ENCODE results near the gene DNMT1.

DNMT1 gene

DNA sequence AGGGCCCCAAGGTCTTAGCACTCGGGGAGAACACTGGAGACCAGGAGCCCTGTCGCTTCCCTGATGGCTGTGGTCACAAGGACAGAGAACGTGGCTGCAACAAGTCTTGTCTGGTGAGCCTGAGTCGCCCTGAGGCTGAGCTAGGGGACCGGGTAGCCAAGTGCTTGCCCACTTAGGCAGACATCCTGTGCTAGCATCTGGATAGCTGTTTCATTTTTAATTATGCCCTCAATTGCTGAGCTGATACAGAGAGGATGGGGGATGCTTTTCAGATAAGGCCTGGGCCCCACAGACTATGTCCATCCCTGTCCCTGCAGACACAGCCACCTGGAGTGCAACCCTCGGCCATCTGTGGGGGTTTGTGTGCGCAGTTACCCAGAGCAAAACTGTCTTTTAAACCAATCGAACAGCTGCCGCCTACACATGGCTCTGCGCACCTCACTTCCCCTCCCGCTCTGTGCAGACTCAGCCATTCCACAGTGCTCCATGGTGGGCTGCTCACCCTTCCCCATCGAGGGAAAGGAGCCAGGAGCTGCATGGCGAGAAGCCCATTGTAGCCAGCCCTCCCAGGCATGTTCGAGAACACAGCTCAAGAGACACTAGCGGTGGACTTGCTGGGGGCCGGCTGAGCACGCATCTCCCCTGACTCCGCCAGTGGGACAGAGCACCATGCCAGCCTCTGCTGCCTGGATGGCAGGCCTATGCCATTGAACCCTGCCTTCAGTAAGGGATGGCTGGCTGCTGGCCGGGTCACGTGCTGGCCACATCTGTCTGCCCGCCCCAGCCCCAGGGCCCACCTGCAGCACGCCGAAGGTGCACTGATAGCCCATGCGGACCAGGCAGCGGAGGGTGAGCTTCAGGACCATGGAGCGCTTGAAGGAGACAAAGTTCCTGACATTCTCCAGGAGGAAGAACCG is 55.6 kb downstream of the DNMT1 start:
- Histone ChIP-seq H3K79me2 (ENCODE audit: control insufficient read depth, insufficient read depth, low read length) (no peaks in the 10 kb centered on the region), H3K4me2 (ENCODE audit: low read length) (no peak overlapping the region), H2AK5ac (ENCODE audit: low read length) (no peak overlapping the region), H2BK5ac (ENCODE audit: low read length) (no peak overlapping the region), H3K4ac (ENCODE audit: low read depth, low read length) (no peak overlapping the region), H3K18ac (ENCODE audit: low read length) (no peak overlapping the region), H3K27me3 (ENCODE audit: insufficient read depth, low read length, poor library complexity) (no peaks in the 10 kb centered on the region), H3K23ac (ENCODE audit: low read length) (no peak overlapping the region), H3K9ac (ENCODE audit: low read length) (no peak overlapping the region), H2BK15ac (replicated peaks; ENCODE audit: low read depth) (no peak overlapping the region), H3K79me1 (ENCODE audit: low read length) (no peaks in the 10 kb centered on the region), H3K36me3 (ENCODE audit: control insufficient read depth, insufficient read depth, low read length) (peaks cover 40% of the 10 kb centered on the region), H4K5ac (ENCODE audit: low read length) (no peak overlapping the region), H3K27ac (ENCODE audit: low read depth, low read length) (no peak overlapping the region), H3K56ac (ENCODE audit: low read length) (no peak overlapping the region), H4K8ac (ENCODE audit: low read depth, low read length) (no peak overlapping the region), H2BK120ac (ENCODE audit: low read depth, low read length) (no peak overlapping the region), H3K4me3 (ENCODE audit: low read length) (no peak overlapping the region), H3K4me1 (ENCODE audit: control insufficient read depth, low read depth, low read length) (no peaks in the 10 kb centered on the region)
- no peak for DNase-seq
- WGBS (ENCODE audit: extremely low coverage, insufficient coverage, low lambda C conversion rate) = no CpG with 5 or more reads among the region's 27 CpGs

DNA sequence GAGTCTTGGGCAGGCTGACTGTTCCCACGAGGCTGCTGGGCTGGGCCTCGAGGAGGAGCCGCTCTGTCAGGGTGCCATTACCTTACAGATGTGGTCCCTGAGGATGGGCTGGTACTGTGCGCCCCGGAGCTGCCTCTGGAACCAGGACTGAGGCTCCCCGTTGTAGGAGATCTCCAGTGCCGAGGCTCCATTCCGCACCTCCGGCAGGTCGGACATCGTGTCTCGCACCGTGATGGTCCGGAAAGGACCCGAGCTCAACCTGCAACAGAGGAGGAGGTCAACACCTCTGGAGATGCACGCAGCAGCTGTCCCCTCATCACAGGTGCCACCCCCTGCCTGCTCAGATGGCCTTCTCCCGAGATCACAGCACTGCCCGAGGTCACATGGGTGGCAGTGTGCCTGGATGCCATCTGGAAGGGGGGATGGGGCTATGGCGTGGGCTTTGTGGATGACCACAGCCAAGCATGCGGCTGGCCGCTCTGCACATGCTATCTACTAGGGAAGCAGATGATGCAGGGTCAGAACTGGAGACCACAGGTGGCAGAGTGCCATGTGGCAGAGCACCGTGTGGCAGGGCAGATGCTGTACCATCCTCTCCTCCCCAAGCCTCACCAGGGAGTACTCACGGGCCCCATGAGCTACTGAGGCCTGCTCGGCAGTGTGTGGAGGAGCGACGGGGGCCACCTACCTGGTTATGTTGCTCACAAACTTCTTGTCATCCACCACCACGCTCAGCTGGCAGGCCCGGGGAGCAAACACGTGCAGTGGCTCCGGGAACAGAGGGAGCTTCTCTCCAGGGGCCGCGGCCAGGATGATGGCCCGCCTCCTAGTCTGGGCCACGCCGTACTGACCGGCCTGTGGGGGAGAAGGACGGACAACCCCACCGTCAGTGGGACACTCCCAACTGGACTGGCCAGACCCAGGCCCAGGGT is 56.7 kb downstream of the DNMT1 start:
- no peak overlapping the region for H3K23ac ChIP-seq (ENCODE audit: low read length)
- no CpG with 5 or more reads among the region's 38 CpGs for WGBS (ENCODE audit: extremely low coverage, insufficient coverage, low lambda C conversion rate)
- H3K36me3 ChIP-seq (ENCODE audit: control insufficient read depth, insufficient read depth, low read length) = peaks cover 45% of the 10 kb centered on the region

DNA sequence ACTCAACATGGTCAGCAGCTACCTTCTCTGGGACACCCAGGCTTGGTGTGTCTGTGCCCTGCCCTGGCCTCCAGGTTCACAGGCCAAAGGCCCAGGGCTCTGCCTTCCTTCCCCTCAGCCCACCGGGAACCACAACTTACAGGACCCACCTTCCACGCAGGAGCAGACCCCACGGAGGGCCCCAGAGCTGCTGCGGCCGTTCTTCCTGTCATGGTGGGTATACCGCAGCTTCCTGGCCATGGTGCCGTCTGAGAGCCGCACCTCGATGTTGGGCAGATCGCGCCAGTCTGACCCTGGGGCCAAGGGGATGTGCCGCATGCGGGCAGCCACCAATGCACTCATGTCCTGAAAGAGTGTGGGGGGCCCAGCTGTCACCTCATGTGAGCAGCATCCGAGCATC is 57.8 kb downstream of the DNMT1 start:
- no peak overlapping the region for H3K4ac ChIP-seq (ENCODE audit: low read depth, low read length)
- H2AK5ac ChIP-seq (ENCODE audit: low read length) = no peak overlapping the region
- no peak overlapping the region for H3K56ac ChIP-seq (ENCODE audit: low read length)
- H3K36me3 ChIP-seq (ENCODE audit: control insufficient read depth, insufficient read depth, low read length) = peaks cover 43% of the 10 kb centered on the region
- H3K23ac ChIP-seq (ENCODE audit: low read length) = no peak overlapping the region
- H4K8ac ChIP-seq (ENCODE audit: low read depth, low read length) = no peak overlapping the region
- no peak overlapping the region for H4K5ac ChIP-seq (ENCODE audit: low read length)
- no peak for DNase-seq
- no peak overlapping the region for H3K27ac ChIP-seq (ENCODE audit: low read depth, low read length)
- H3K4me3 ChIP-seq (ENCODE audit: low read length) = no peak overlapping the region
- no peak overlapping the region for H2BK120ac ChIP-seq (ENCODE audit: low read depth, low read length)
- no peak overlapping the region for H3K18ac ChIP-seq (ENCODE audit: low read length)
- H3K79me1 ChIP-seq (ENCODE audit: low read length) = no peaks in the 10 kb centered on the region
- no CpG with 5 or more reads among the region's 14 CpGs for WGBS (ENCODE audit: extremely low coverage, insufficient coverage, low lambda C conversion rate)
- no peaks in the 10 kb centered on the region for H3K4me1 ChIP-seq (ENCODE audit: control insufficient read depth, low read depth, low read length)
- H3K79me2 ChIP-seq (ENCODE audit: control insufficient read depth, insufficient read depth, low read length) = no peaks in the 10 kb centered on the region
- H3K27me3 ChIP-seq (ENCODE audit: insufficient read depth, low read length, poor library complexity) = no peaks in the 10 kb centered on the region
- no peak overlapping the region for H3K9ac ChIP-seq (ENCODE audit: low read length)
- no peak overlapping the region for H2BK5ac ChIP-seq (ENCODE audit: low read length)
- no peak overlapping the region for H2BK15ac ChIP-seq (replicated peaks; ENCODE audit: low read depth)
- H3K4me2 ChIP-seq (ENCODE audit: low read length) = no peak overlapping the region

More for the DNA sequence above, 56.7 kb downstream of the DNMT1 start:
- no peak overlapping the region for H2BK120ac ChIP-seq (ENCODE audit: low read depth, low read length)
- H2BK5ac ChIP-seq (ENCODE audit: low read length) = no peak overlapping the region
- H2BK15ac ChIP-seq (replicated peaks; ENCODE audit: low read depth) = no peak overlapping the region
- H4K5ac ChIP-seq (ENCODE audit: low read length) = no peak overlapping the region
- H3K56ac ChIP-seq (ENCODE audit: low read length) = no peak overlapping the region
- H3K79me2 ChIP-seq (ENCODE audit: control insufficient read depth, insufficient read depth, low read length) = no peaks in the 10 kb centered on the region
- no peak overlapping the region for H3K27ac ChIP-seq (ENCODE audit: low read depth, low read length)
- no peak overlapping the region for H2AK5ac ChIP-seq (ENCODE audit: low read length)
- H3K18ac ChIP-seq (ENCODE audit: low read length) = no peak overlapping the region
- no peak overlapping the region for H3K4ac ChIP-seq (ENCODE audit: low read depth, low read length)
- no peak overlapping the region for H3K4me2 ChIP-seq (ENCODE audit: low read length)
- H4K8ac ChIP-seq (ENCODE audit: low read depth, low read length) = no peak overlapping the region
- H3K4me1 ChIP-seq (ENCODE audit: control insufficient read depth, low read depth, low read length) = no peaks in the 10 kb centered on the region
- no peak overlapping the region for H3K9ac ChIP-seq (ENCODE audit: low read length)
- DNase-seq = no peak
- no peaks in the 10 kb centered on the region for H3K27me3 ChIP-seq (ENCODE audit: insufficient read depth, low read length, poor library complexity)
- no peaks in the 10 kb centered on the region for H3K79me1 ChIP-seq (ENCODE audit: low read length)
- H3K4me3 ChIP-seq (ENCODE audit: low read length) = no peak overlapping the region

DNA sequence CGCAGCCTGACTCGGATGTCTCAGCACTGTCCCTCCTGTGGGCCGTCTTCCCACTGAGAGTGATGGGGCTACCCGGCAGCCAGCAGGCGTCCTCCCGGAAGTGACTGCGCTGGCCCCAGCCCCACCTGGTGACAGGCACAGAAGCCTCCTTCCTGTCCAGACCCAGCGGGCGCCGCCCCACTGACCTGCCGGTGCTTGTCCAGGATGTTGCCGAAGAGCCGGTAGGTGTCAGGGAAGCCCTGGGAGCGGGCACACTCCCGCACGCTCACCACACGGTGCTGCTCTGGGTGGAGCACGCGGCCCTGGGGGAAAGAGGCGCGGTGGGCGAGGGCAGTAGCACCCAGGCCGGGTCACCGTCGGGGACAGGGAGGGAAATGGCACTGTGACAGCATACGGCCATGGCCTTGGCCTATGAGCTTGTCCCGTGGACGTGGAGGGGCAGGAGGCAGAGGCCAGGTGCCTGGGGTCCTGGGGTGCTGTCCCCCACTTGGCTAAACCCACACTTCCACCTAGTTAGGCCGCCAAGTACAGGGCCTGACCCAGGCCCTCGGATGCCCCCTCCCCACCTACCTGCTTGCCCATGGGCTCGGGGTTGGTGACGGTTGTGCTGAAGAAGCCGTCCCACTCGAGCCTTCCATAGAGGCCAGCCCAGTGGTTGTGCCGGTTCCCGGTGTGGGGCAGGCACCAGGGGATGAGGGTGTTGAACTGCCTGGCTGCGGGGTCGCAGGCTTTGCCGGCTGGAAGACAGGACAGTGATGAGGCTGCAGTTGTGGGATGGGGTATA is 59.0 kb downstream of the DNMT1 start:
- H3K23ac ChIP-seq (ENCODE audit: low read length) = no peak overlapping the region
- H3K9ac ChIP-seq (ENCODE audit: low read length) = no peak overlapping the region
- H3K4me2 ChIP-seq (ENCODE audit: low read length) = no peak overlapping the region
- H3K36me3 ChIP-seq (ENCODE audit: control insufficient read depth, insufficient read depth, low read length) = peaks cover 38% of the 10 kb centered on the region
- no peak overlapping the region for H3K27ac ChIP-seq (ENCODE audit: low read depth, low read length)
- H3K79me2 ChIP-seq (ENCODE audit: control insufficient read depth, insufficient read depth, low read length) = no peaks in the 10 kb centered on the region
- no peak overlapping the region for H2BK120ac ChIP-seq (ENCODE audit: low read depth, low read length)
- no peak overlapping the region for H3K4ac ChIP-seq (ENCODE audit: low read depth, low read length)
- no peak overlapping the region for H4K5ac ChIP-seq (ENCODE audit: low read length)
- no peak overlapping the region for H3K56ac ChIP-seq (ENCODE audit: low read length)
- no peak overlapping the region for H3K18ac ChIP-seq (ENCODE audit: low read length)
- no peak overlapping the region for H2BK5ac ChIP-seq (ENCODE audit: low read length)
- no peak overlapping the region for H2BK15ac ChIP-seq (replicated peaks; ENCODE audit: low read depth)
- H3K79me1 ChIP-seq (ENCODE audit: low read length) = no peaks in the 10 kb centered on the region
- no peak overlapping the region for H2AK5ac ChIP-seq (ENCODE audit: low read length)
- H3K4me1 ChIP-seq (ENCODE audit: control insufficient read depth, low read depth, low read length) = no peaks in the 10 kb centered on the region
- no peaks in the 10 kb centered on the region for H3K27me3 ChIP-seq (ENCODE audit: insufficient read depth, low read length, poor library complexity)
- H4K8ac ChIP-seq (ENCODE audit: low read depth, low read length) = no peak overlapping the region
- WGBS (ENCODE audit: extremely low coverage, insufficient coverage, low lambda C conversion rate) = no CpG with 5 or more reads among the region's 39 CpGs
- no peak for DNase-seq
- no peak overlapping the region for H3K4me3 ChIP-seq (ENCODE audit: low read length)

DNA sequence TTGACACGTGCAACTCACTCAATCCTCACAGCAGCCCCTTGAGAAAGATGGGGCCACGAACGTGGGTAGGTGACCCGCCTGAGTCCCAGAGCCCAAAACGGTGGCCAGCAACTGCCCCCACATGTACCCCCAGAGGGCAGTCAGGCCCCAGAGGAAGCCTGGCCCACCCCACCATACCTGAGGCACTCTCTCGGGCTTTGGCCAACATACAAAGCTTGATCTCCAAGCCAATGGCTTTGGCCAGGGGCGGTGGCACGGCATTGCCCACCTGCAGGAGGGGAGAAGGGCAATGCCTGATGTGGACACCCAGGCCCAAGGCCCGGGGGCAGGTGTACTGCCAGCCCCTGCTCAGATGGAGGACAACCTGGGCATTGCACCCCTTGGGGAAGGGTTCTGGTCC is 60.7 kb downstream of the DNMT1 start:
- H3K56ac ChIP-seq (ENCODE audit: low read length) = no peak overlapping the region
- H4K5ac ChIP-seq (ENCODE audit: low read length) = no peak overlapping the region
- H3K23ac ChIP-seq (ENCODE audit: low read length) = no peak overlapping the region
- H3K4ac ChIP-seq (ENCODE audit: low read depth, low read length) = no peak overlapping the region
- no peak overlapping the region for H4K8ac ChIP-seq (ENCODE audit: low read depth, low read length)
- no peak overlapping the region for H3K27ac ChIP-seq (ENCODE audit: low read depth, low read length)
- no peak overlapping the region for H2BK120ac ChIP-seq (ENCODE audit: low read depth, low read length)
- WGBS (ENCODE audit: extremely low coverage, insufficient coverage, low lambda C conversion rate) = no CpG with 5 or more reads among the region's 9 CpGs
- no peak overlapping the region for H2AK5ac ChIP-seq (ENCODE audit: low read length)
- H3K4me1 ChIP-seq (ENCODE audit: control insufficient read depth, low read depth, low read length) = no peaks in the 10 kb centered on the region
- H3K4me3 ChIP-seq (ENCODE audit: low read length) = no peak overlapping the region
- no peaks in the 10 kb centered on the region for H3K27me3 ChIP-seq (ENCODE audit: insufficient read depth, low read length, poor library complexity)
- peaks cover 38% of the 10 kb centered on the region for H3K36me3 ChIP-seq (ENCODE audit: control insufficient read depth, insufficient read depth, low read length)
- no peak for DNase-seq
- no peak overlapping the region for H2BK5ac ChIP-seq (ENCODE audit: low read length)
- H3K79me2 ChIP-seq (ENCODE audit: control insufficient read depth, insufficient read depth, low read length) = no peaks in the 10 kb centered on the region
- H3K9ac ChIP-seq (ENCODE audit: low read length) = no peak overlapping the region
- H2BK15ac ChIP-seq (replicated peaks; ENCODE audit: low read depth) = no peak overlapping the region
- H3K18ac ChIP-seq (ENCODE audit: low read length) = no peak overlapping the region
- H3K79me1 ChIP-seq (ENCODE audit: low read length) = no peaks in the 10 kb centered on the region
- H3K4me2 ChIP-seq (ENCODE audit: low read length) = no peak overlapping the region

Data from mesendoderm (in vitro differentiated cells).